Right lobe of liver (tissue), 6 donors: ENCODE measurements around the gene SYPL1. TPM values are rescaled to one million over a fixed set of nuclear protein-coding genes. Genes with fewer than 3 reads are reported as not detected.
A peak's percentile ranks its signal among the peaks of the same experiment; 100 is the strongest.

Experiments used
- ATAC-seq, 4 donors: fragments of 200-7000 bp; cut with Tn5 transposase; one replicate each; pipeline ENCODE4 v1.9.1; 2020; ENCODE audit warnings: mild to moderate bottlenecking in 4 of 4, moderate library complexity in 4 of 4
- DNase-seq, 3 donors: peaks; one replicate each; pipeline ENCODE4 v3.0.0-alpha.2; 2020
- H3K27ac ChIP-seq, 3 donors: fragments of 200-600 bp; one replicate each; pipeline ENCODE4 v1.8.0; 2022
- H3K27me3 ChIP-seq, 2 donors: fragments of 200-600 bp; one replicate each; pipeline ENCODE4 v1.8.0; 2022
- H3K36me3 ChIP-seq, 4 donors: fragments of 200-600 bp; sonication (generic) in 1 of 4; one replicate each; pipeline versions ENCODE4 v1.5.1 to v1.8.0; 2017 to 2022; ENCODE audit warnings: control low read depth in 1 of 4
- H3K4me1 ChIP-seq, 4 donors: fragments of 200-600 bp; sonication (generic) in 1 of 4; one replicate each; pipeline versions ENCODE4 v1.5.1 to v1.8.0; 2017 to 2022; ENCODE audit warnings: control low read depth in 1 of 4
- H3K4me3 ChIP-seq, 3 donors: fragments of 200-600 bp; one replicate each; pipeline ENCODE4 v1.8.0; 2022
- H3K9me3 ChIP-seq, 4 donors: fragments of 200-600 bp; sonication (generic) in 1 of 4; one replicate each; pipeline versions ENCODE4 v1.5.1 to v1.8.0; 2017 to 2022; ENCODE audit warnings: control low read depth in 1 of 4
- POLR2A ChIP-seq: fragments of 450-650 bp; IDR thresholded peaks from one replicate; pipeline ENCODE4 v1.6.1; 2017; ENCODE audit warnings: antibody characterized with exemption, mild to moderate bottlenecking
- WGBS: methylation state at CpG from one replicate; pipeline ENCODE4 v1.1.6; 2018; ENCODE audit warnings: low coverage, low lambda C conversion rate; ENCODE audit not compliant: insufficient coverage; ENCODE audit errors: missing lambda C conversion rate; 5-methylcytosine and 5-hydroxymethylcytosine counted together
- intact Hi-C, 2 donors: fragments of 100-400 bp; cut with DNase I; formaldehyde crosslinking; loops; one replicate each; pipeline versions ENCODE4 v1.11.2 to v1.14.1; 2022
- total RNA-seq, 6 experiments: library from RNA; depleted of rRNA in 2 of 6; stranded (reverse); fragments of >200 nt in 2 of 6; fragmentation: NEBNext Ultra II Directional in 3 of 6; extraction: Animal tissue kit (Norgen Biotek cat#: 25700) in 3 of 6; gene quantifications; one replicate each; pipeline versions ENCODE4 v1.1.0 to v1.2.4, GENCODE V29; 2016 to 2023
- TF ChIP-seq, protein P1 (sequence below), 4 donors: fragments of 200-600 bp in 3 of 4; fragments of 450-650 bp in 1 of 4; IDR thresholded peaks; one replicate each; pipeline versions ENCODE4 v1.5.1 to v1.8.0; 2016 to 2022; ENCODE audit warnings: antibody characterized with exemption in 4 of 4, mild to moderate bottlenecking in 2 of 4
- donor health status: DM: no; HTN: yes; CAD: no.
- donor health status: DM: no; HTN: no; CAD: no.
- donor health status: DM: no; HTN: no; CAD: no.
- donor health status: DM: no; HTN: yes; CAD: no.
- donor health status: DM: no; HTN: yes; CAD: no.

Gene SYPL1
- total RNA-seq, 6 experiments from 2014 or later: 29.5 to 43.0 (median 37.1) TPM

DNA sequence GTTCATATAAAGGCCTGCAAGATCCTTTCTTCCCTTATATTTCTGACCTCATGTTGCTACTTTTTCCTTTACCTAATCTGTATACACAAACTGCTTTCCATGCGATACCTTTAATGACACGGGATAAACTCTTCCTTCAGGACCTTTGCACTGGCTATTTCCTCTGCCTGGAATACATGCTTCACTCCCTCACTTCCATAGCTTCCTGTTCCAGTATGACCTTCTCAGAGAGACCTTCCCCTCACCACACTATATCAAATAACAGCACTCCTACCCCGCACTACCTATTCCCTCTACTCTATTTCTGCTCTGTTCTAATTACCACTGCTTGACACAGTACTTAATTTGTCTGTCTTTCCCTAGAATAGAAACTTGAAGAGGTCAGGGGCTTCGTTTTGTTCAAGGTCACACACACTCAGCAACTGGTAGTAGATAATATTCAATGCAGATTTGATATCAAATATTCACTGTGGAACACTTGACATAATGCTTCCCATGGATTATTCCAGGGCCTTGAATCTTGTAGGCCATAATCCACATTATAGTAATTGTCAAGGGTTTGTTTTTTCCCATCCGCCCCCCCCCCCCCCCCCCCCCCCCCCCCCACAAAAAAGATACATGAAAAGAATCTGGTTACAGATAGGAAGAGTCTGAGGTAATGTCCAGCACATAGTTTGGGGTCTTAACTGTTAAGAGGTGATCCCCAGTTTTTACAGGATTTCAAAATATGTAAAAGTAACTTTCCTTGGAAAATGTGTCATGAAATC, 11.1 kb downstream of the SYPL1 start:
- TF ChIP-seq, protein P1, sequence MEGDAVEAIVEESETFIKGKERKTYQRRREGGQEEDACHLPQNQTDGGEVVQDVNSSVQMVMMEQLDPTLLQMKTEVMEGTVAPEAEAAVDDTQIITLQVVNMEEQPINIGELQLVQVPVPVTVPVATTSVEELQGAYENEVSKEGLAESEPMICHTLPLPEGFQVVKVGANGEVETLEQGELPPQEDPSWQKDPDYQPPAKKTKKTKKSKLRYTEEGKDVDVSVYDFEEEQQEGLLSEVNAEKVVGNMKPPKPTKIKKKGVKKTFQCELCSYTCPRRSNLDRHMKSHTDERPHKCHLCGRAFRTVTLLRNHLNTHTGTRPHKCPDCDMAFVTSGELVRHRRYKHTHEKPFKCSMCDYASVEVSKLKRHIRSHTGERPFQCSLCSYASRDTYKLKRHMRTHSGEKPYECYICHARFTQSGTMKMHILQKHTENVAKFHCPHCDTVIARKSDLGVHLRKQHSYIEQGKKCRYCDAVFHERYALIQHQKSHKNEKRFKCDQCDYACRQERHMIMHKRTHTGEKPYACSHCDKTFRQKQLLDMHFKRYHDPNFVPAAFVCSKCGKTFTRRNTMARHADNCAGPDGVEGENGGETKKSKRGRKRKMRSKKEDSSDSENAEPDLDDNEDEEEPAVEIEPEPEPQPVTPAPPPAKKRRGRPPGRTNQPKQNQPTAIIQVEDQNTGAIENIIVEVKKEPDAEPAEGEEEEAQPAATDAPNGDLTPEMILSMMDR (IDR thresholded peaks at IDR 0.05): no peak
- no peak for TF ChIP-seq POLR2A

DNA sequence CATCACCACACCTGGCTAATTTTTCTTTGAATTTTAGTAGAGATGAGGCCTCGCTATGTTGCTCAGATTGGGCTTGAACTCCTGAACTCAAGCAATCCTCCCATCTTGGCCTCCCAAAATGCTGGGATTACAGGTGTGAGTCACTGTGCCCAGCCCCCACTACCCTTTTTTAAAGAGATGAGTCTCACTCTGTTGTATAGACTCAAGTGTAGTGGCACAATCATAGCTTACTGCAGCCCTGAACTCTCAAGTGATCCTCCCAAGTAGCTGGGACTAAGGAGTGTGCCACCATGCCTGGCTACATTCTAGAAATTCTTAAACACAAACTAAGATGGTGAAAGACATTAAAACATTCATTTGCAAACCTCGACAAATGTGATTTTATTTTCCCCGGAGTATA, 12.6 kb downstream of the SYPL1 start:
- peak overlapping the region in 1 of 3 donors; percentile 12 for H3K27ac ChIP-seq
- H3K4me1 ChIP-seq: peaks cover 0 to 21% (median 7%) of the 10 kb centered on the region in 4 donors
- no peaks in the 10 kb centered on the region for H3K9me3 ChIP-seq
- TF ChIP-seq, protein P1 (IDR thresholded peaks at IDR 0.05): no peak
- no peak for TF ChIP-seq POLR2A
- WGBS: 86% methylated on average over 3 of the region's 3 CpGs
- H3K27me3 ChIP-seq: no peaks in the 10 kb centered on the region
- H3K36me3 ChIP-seq: peaks cover 0 to 13% (median 0%) of the 10 kb centered on the region in 4 donors
- intact Hi-C loops: no loop called here
- H3K4me3 ChIP-seq: no peak overlapping the region
- ATAC-seq (peak in 1 of 4 donors; percentile 18), DNase-seq (no peak)

More for the DNA sequence above, 11.1 kb downstream of the SYPL1 start:
- peaks cover 0 to 8% (median 0%) of the 10 kb centered on the region in 4 donors for H3K36me3 ChIP-seq
- peak; percentile 29 to 64 (median 42) for ATAC-seq
- peaks cover 0 to 32% (median 7%) of the 10 kb centered on the region in 4 donors for H3K4me1 ChIP-seq
- 53% methylated on average over 5 of the region's 5 CpGs for WGBS
- no peaks in the 10 kb centered on the region for H3K27me3 ChIP-seq
- intact Hi-C loops: no loop called here
- H3K4me3 ChIP-seq: no peak overlapping the region
- H3K9me3 ChIP-seq: no peaks in the 10 kb centered on the region
- no peak overlapping the region for H3K27ac ChIP-seq
- no peak for DNase-seq

DNA sequence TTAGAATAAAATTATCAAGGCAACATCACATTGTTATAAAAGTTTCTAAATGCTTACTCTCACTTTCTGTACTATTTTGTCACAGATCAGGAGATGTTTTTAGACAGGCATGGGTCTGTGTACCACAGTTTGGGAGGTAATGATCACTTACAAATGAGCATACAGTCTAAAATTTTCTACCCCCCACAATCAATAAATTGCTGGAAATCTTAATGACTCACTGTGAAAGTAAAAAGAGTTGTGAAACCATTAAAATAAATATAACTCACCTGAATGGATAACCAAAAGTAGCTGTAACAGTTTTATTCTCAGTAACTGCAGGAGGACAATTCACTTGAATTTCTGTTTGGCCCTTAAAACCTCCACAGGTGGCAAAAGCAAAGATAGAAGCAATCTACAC, 13.2 kb downstream of the SYPL1 start:
- peak in 3 of 4 donors; percentile 17 to 80 (median 56) for ATAC-seq
- H3K36me3 ChIP-seq: peaks cover 0 to 13% (median 0%) of the 10 kb centered on the region in 4 donors
- H3K4me3 ChIP-seq: no peak overlapping the region
- H3K4me1 ChIP-seq: peaks cover 0 to 21% (median 7%) of the 10 kb centered on the region in 4 donors
- intact Hi-C loops: no loop called here
- no peaks in the 10 kb centered on the region for H3K27me3 ChIP-seq
- no peak for DNase-seq
- TF ChIP-seq, protein P1 (IDR thresholded peaks at IDR 0.05): no peak
- TF ChIP-seq POLR2A: no peak
- H3K27ac ChIP-seq: no peak overlapping the region
- H3K9me3 ChIP-seq: no peaks in the 10 kb centered on the region

DNA sequence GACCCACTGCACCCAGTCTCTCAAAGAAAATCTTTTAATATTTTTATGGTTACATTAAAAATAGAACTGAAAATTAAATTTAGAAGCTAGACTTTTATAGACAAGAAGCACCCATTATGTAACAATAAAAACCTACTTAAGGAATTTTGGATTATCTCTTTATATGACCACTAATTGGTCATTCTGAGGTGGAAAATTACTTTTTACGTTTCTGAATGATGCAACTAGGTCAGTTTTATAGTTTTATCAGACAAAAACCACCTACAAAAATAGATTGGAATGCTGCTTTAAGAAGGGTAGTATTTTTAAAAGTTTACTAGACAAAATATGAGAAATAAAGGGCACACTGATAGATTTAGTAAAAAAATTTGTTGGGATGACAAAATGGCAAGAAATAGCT, 16.5 kb downstream of the SYPL1 start:
- Histone ChIP-seq H3K4me1 (peaks cover 0 to 21% (median 5%) of the 10 kb centered on the region in 4 donors), H3K27ac (no peak overlapping the region), H3K9me3 (no peaks in the 10 kb centered on the region), H3K4me3 (no peak overlapping the region), H3K27me3 (no peaks in the 10 kb centered on the region), H3K36me3 (peaks cover 0 to 35% (median 5%) of the 10 kb centered on the region in 4 donors)
- no peak for TF ChIP-seq POLR2A
- TF ChIP-seq, protein P1 (IDR thresholded peaks at IDR 0.05): no peak
- WGBS: 93% methylated on average over 1 of the region's 1 CpG
- ATAC-seq (no peak), DNase-seq (no peak)
- intact Hi-C loops: no loop called here
